Stimulated activated CD4-positive, alpha-beta T cell treated with anti-CD3 and anti-CD28 coated beads, Interleukin-2, amount 100 ng/mL, for 4 hours (primary cell): Measurements from ENCODE around the gene GSTM1.

Source experiments
- DNase-seq: peaks from one replicate; pipeline ENCODE4 v3.0.0-alpha.2; 2020; ENCODE audit warnings: low read depth

The GSTM1 gene

GRCh38 chr1:109726728-109727373, 39.2 kb downstream of the GSTM1 start:
- no peak for DNase-seq

- DNase-seq, result no peak
Measured at GRCh38 chr1:109728870-109729269, 41.3 kb downstream of the GSTM1 start.

- DNase-seq, result no peak
Measured at GRCh38 chr1:109730666-109731065, 43.0 kb downstream of the GSTM1 start.

GRCh38 chr1:109732390-109732881, 44.8 kb downstream of the GSTM1 start:
- no peak for DNase-seq

GRCh38 chr1:109733236-109733870, 45.7 kb downstream of the GSTM1 start:
- DNase-seq, result no peak

GRCh38 chr1:109739738-109740614, 52.4 kb downstream of the GSTM1 start:
- DNase-seq, result peak; percentile 84

- DNase-seq, result no peak
Measured at GRCh38 chr1:109740615-109741373, 53.2 kb downstream of the GSTM1 start, which contains the start of gene GSTM3. Gene GSTM3 (minus strand): TSS chr1:109741038. CDS start chr1:109740287, 751 bp downstream.
